Stimulated activated CD4-positive, alpha-beta T cell treated with anti-CD3 and anti-CD28 coated beads, Interleukin-2, amount 100 ng/mL, for 4 hours (primary cell): ENCODE measurements around the gene GATAD2A.
"Not testable (repeated sequence)": the region's sequence is repeated elsewhere in the genome, so short reads cannot be mapped to it uniquely, and the experiment has no call there.

Experiments
- DNase-seq: peaks from one replicate; pipeline ENCODE4 v3.0.0-alpha.2; 2020; ENCODE audit warnings: low read depth

Gene GATAD2A, protein sequence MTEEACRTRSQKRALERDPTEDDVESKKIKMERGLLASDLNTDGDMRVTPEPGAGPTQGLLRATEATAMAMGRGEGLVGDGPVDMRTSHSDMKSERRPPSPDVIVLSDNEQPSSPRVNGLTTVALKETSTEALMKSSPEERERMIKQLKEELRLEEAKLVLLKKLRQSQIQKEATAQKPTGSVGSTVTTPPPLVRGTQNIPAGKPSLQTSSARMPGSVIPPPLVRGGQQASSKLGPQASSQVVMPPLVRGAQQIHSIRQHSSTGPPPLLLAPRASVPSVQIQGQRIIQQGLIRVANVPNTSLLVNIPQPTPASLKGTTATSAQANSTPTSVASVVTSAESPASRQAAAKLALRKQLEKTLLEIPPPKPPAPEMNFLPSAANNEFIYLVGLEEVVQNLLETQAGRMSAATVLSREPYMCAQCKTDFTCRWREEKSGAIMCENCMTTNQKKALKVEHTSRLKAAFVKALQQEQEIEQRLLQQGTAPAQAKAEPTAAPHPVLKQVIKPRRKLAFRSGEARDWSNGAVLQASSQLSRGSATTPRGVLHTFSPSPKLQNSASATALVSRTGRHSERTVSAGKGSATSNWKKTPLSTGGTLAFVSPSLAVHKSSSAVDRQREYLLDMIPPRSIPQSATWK

DNA sequence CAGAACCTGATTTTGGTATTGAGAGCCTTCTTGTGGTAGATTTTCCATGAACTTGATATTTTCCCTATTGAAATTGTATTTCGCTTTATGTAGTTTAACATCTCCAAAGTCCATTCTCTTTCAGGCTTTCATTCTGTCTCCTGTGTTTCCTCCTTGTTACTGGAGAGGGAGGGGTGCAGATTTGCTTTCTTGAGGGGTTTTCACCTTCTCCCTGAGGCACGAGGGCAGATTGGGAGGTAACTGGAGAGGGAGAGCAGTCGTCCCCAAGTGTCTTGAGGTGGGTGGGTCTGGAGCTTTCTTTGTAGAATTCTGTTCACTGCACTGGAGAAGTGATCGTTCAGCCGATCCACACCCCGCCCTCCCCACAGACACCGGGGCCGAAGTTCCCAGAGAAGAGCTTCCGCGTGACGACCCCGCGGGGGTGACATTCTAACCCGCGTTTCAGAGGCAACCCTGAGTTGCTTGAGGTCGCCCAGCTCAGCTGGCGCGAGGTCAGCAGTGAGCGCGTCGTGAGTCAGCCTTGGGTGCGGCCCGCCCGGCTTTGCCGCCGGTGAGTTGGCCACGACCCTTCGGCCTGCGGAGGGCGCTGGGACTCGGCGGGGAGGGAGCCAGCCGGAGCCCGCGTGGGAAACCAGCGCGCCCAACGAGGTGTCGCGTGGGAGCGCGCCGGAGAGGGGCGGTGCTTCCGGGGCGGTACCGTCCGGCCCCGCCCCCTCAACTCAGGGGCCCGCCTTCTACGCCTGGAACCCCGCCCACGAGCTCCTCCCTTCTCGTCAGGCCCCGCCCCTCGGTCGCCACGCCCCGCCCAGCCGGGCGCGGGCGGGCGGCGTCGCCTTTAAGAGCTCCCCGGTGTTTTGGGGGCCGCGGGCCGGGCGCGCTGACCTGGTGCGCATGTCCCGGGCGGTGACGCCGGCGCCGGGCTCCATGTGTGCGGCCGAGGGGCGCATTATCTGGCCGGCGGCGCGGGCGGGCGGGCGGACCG, at the start of gene GATAD2A:
GATAD2A (plus strand) TSS at position 797 of the 982 bp plus-strand sequence. CDS start 59,671 bp downstream, outside the sequence.
- peak; percentile 89 for DNase-seq

GRCh38 chr19:19356500-19356899, 49.0 kb upstream of the GATAD2A start:
- no peak for DNase-seq

- DNase-seq: no peak
Measured at GRCh38 chr19:19356901-19357566, 48.4 kb upstream of the GATAD2A start.

DNA sequence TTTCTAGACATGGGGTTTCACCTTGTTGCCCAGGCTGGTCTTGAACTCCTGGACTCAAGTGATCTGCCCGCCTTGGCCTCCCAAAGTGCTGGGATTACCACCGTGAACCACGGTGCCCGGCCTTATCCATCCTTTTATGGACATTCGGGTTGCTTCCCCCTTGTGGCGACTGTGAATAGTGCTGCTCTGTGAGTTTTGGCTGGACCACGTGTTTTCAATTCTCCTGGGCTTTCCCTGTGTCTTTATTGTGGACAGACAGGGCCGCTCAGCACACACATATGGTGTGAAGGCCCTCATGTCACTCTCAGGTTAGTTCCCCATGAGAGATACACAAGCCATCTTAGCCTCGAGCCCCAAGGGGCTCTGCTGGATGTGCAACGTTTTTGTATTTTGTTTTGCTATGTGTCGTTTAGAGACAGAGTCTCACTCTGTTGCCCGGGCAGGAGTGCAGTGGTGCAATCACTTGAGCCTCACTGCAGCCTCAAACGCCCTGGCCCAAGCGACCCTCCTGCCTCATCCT, 44.3 kb upstream of the GATAD2A start:
- peak; percentile 39 for DNase-seq

- no peak for DNase-seq
Measured at GRCh38 chr19:19362075-19362474, 43.4 kb upstream of the GATAD2A start.

DNA sequence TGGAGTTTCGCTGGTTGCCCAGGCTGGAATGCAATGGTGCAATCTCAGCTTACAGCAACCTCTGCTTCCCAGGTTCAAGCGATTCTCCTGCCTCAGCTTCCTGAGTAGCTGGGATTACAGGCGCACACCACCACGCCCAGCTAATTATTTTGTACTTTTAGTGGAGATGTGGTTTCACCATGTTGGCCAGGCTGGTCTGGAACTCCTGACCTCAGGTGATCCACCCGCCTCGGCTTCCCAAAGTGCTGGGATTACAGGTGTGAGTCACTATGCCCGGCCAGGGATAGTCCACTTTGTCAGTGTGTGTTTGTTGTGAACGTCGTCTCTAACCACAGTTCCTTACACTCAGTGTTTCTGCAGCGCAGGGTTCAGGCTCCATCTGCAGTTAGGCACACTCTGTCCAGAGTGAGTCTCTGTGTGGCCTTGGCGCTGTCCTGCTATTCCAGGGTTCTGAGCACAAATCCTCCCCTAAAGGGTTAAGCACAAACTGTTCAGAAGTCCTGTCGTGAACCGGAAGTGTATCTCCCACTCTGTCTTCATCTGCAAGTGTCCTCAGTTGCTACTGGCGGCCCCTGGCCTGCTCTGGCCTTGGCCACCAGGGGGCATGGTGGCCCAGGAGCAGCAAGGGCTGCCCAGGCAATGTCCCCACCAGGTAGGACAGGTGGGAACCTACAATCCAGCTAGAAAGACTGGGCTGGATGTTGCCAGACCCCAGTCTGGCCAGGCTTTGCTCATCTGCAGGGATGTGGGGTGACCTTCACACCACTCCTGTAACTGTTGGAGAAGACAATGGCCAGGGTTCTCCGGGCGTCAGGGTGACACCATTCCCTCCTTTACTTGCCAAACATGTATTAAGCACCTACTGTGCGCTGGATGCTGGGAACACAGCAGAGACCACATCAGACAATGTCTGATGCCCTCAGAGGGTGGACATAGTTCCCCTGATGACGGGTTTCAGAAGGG, 38.8 kb upstream of the GATAD2A start:
- DNase-seq: peak; percentile 59

GRCh38 chr19:19368087-19368486, 37.4 kb upstream of the GATAD2A start:
- DNase-seq: no peak

DNA sequence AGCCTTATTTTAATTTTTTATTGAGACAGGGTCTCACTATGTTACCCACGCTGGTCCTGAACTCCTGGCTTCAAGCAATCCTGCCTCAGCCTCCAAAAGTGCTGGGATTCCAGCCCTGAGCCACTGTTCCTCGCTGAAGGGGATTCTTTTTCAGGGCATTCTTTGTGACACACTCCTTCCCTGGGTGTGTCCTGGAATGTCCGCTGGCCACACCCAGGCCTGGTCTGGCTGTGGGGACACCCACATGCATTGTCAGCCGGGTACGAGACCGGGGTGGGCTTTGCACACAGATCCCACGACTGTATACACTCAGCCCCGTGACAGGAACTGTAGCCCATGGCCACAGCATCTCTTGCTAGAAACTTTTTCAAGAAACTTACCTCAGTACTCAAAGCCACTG, 34.4 kb upstream of the GATAD2A start:
- no peak for DNase-seq

GRCh38 chr19:19372656-19373416, 32.6 kb upstream of the GATAD2A start:
- no peak for DNase-seq

DNA sequence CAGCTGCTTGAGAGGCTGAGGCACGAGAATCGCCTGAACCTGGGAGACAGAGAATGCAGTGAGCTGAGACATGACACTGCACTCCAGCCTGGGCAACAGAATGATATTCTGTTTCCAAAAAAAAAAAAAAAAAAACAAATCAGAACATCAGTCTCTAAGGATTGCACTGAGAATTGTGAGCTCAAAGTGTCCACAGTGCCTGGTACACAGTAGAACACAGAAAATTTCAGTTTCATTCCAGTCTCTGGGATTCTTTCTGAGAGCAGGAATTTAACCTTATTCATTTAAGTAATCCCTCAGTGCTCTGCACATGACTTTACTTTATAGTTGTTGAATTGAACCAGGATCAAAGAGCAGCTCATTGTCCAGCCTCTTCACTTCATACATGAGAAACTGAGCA, 25.9 kb upstream of the GATAD2A start:
- no peak for DNase-seq

DNA sequence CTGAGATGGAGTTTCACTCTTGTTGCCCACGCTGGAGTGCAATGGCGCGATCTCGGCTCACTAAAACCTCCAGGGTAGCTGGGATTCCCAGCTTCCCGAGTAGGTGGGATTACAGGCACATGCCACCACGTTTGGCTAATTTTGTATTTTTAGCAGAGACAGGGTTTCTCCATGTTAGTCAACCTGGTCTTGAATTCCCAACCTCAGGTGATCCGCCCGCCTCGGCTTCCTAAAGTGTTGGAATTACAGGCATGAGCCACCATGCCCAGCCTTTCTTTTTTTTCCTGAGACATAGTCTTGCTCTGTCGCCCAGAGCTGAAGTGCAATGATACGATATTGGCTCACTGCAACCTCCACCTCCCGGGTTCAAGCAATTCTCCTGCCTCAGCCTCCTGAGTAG, 25.2 kb upstream of the GATAD2A start:
- not testable (repeated sequence) for DNase-seq

- no peak for DNase-seq
Measured at GRCh38 chr19:19381007-19381926, 24.2 kb upstream of the GATAD2A start.

- DNase-seq: no peak
Measured at GRCh38 chr19:19382118-19382517, 23.4 kb upstream of the GATAD2A start.

GRCh38 chr19:19384486-19384885, 21.0 kb upstream of the GATAD2A start:
- DNase-seq: no peak

DNA sequence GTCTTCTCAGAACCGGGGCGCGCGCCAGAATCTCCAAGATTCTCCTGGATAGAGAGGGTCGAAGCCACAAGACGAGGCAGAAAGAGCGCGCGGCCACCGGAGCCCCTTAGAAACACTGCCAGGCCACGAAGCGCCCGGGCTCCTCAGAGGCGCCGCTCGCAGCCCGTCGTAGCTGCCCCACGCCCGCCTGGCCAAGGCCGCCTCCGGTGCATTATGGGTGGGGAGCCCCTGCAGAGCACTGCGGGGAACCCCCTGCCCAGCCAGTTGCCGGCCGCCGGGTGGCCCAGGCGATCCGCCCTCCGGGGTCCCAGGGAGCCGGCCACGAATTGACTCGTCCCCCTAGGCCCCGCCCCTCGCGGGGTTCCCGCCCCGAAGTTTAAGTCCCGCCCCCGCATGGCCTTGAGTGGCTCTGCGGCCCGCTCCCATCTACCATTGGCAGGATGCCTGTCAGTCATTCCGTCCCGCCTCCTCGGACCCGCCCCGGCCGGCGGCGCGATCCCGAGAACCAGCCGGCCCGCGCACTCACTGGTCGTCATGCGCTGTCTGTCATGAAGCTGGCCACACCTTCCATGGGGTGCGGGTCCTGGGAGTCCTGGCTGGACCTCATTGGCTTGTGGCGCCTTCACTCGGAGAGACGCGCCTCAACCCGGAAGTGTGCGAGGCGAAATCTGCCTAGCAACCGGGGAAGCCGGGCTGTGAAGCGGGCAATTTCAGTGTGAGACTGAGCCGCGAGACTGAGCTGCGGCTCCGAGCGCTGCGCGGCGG, 20.2 kb upstream of the GATAD2A start:
- peak; percentile 99 for DNase-seq

GRCh38 chr19:19385896-19386869, 19.3 kb upstream of the GATAD2A start:
- peak; percentile 31 for DNase-seq
